ENCODE measurements around the gene MAPK10.
"Not testable (repeated sequence)": the region's sequence is repeated elsewhere in the genome, so short reads cannot be mapped to it uniquely, and the experiment has no call there.

Gene MAPK10

GRCh38 chr4:86100539-86101215 lies 259.2 kb downstream of the MAPK10 start:
- no peak for DNase-seq

GRCh38 chr4:86099348-86099747 lies 260.5 kb downstream of the MAPK10 start:
- DNase-seq = no peak

GRCh38 chr4:86098691-86099090 lies 261.2 kb downstream of the MAPK10 start:
- DNase-seq = no peak

- DNase-seq = no peak
Observed at GRCh38 chr4:86096373-86096772, 263.5 kb downstream of the MAPK10 start.

- DNase-seq = no peak
Observed at GRCh38 chr4:86092684-86093083, 267.2 kb downstream of the MAPK10 start.

- DNase-seq = no peak
Observed at GRCh38 chr4:86091201-86091600, 268.7 kb downstream of the MAPK10 start.

GRCh38 chr4:86089781-86090323 lies 270.0 kb downstream of the MAPK10 start:
- no peak for DNase-seq

GRCh38 chr4:86089053-86089452 lies 270.8 kb downstream of the MAPK10 start:
- no peak for DNase-seq

GRCh38 chr4:86075796-86076195 lies 284.1 kb downstream of the MAPK10 start:
- DNase-seq = not testable (repeated sequence)

- DNase-seq = no peak
Observed at GRCh38 chr4:86060341-86060740, 299.5 kb downstream of the MAPK10 start.

GRCh38 chr4:86058621-86059020 lies 301.2 kb downstream of the MAPK10 start:
- DNase-seq = no peak

- no peak for DNase-seq
Observed at GRCh38 chr4:86055898-86056297, 304.0 kb downstream of the MAPK10 start.

GRCh38 chr4:86054286-86055032 lies 305.4 kb downstream of the MAPK10 start:
- DNase-seq = no peak

GRCh38 chr4:86050496-86050895 lies 309.4 kb downstream of the MAPK10 start:
- DNase-seq = no peak

- no peak for DNase-seq
Observed at GRCh38 chr4:86048426-86048825, 311.4 kb downstream of the MAPK10 start.

- no peak for DNase-seq
Observed at GRCh38 chr4:86044593-86044985, 315.3 kb downstream of the MAPK10 start.

- DNase-seq = no peak
Observed at GRCh38 chr4:86043755-86044592, 315.9 kb downstream of the MAPK10 start.

GRCh38 chr4:86038037-86038436 lies 321.8 kb downstream of the MAPK10 start:
- no peak for DNase-seq

GRCh38 chr4:86036736-86037135 lies 323.1 kb downstream of the MAPK10 start:
- DNase-seq = no peak

GRCh38 chr4:86035688-86036087 lies 324.2 kb downstream of the MAPK10 start:
- DNase-seq = no peak

GRCh38 chr4:86034616-86035015 lies 325.2 kb downstream of the MAPK10 start:
- no peak for DNase-seq

GRCh38 chr4:86033171-86033570 lies 326.7 kb downstream of the MAPK10 start:
- DNase-seq = no peak

GRCh38 chr4:86032476-86033022 lies 327.3 kb downstream of the MAPK10 start:
- no peak for DNase-seq
